Measurements from ENCODE around the gene PXDN. TPM values are rescaled to one million over a fixed set of nuclear protein-coding genes. Genes with fewer than 3 reads are reported as not detected.

Gene PXDN
- total and polyA plus RNA-seq, 2 donors (not counting 3 experiments of a cell fraction or from before 2014, with no cell fraction given): 231 to 308 TPM

GRCh38 chr2:1672738-1673137, 71.6 kb downstream of the PXDN start:
- Histone ChIP-seq H3K9ac (replicated peaks; ENCODE audit: extremely low read depth, insufficient read depth, low read length) (no peak overlapping the region), H3K4me1 (ENCODE audit: control insufficient read depth, extremely low read depth, insufficient read depth, low read length) (no peaks in the 10 kb centered on the region), H3K27ac (ENCODE audit: insufficient read depth, low read depth, low read length) (no peak overlapping the region), H3K36me3 (ENCODE audit: control insufficient read depth in 2 of 2, extremely low read depth in 1 of 2, insufficient read depth in 2 of 2, low read length in 2 of 2) (peaks cover 6 to 27% of the 10 kb centered on the region in 2 experiments), H3K4me3 (replicated peaks in 1 of 3; ENCODE audit: insufficient read depth in 1 of 3, low read depth in 1 of 3, low read length in 3 of 3) (no peak overlapping the region), H3K79me2 (ENCODE audit: control insufficient read depth, insufficient read depth, low read length) (no peaks in the 10 kb centered on the region), H3K9me3 (replicated peaks; ENCODE audit: control insufficient read depth, insufficient read depth, low read length) (no peaks in the 10 kb centered on the region), H3K4me2 (ENCODE audit: insufficient read depth, low read length) (no peak overlapping the region), H3K9me1 (replicated peaks; ENCODE audit: control insufficient read depth, extremely low read depth, insufficient read depth, low read length) (no peaks in the 10 kb centered on the region), H3K27me3 (ENCODE audit: control insufficient read depth in 2 of 2, insufficient read depth in 2 of 2, low read length in 2 of 2) (no peaks in the 10 kb centered on the region), H2AFZ (ENCODE audit: low read depth, low read length) (no peak overlapping the region), H4K20me1 (replicated peaks; ENCODE audit: control insufficient read depth, extremely low read depth, insufficient read depth, low read length) (no peaks in the 10 kb centered on the region)
- DNase-seq (ENCODE audit: low read depth, low spot score): no peak
- intact Hi-C loops (cut with micrococcal nuclease) (no loop called here), dilution Hi-C loops (cut with MboI; ENCODE audit: extremely low pct_ligation_motif_present, low sequenced_read_pairs) (no loop called here)
- no peak for FAIRE-seq
- CTCF ChIA-PET: interaction anchor here (1.0 to 2.0 kb wide), 3 partner anchors 10 to 78 kb away, joined by 4 read pairs; no protein-coding TSS in a partner anchor
- TF ChIP-seq POLR2AphosphoS5 (IDR thresholded peaks at IDR 0.05; ENCODE audit: insufficient read depth, low read depth, low read length) (no peak), POLR2A (IDR thresholded peaks at IDR 0.05; ENCODE audit: low read depth, low read length) (no peak), FOS (IDR thresholded peaks at IDR 0.05; ENCODE audit: borderline replicate concordance, insufficient read depth, low read length) (no peak), GATA2 (IDR thresholded peaks at IDR 0.05; ENCODE audit: insufficient read depth, insufficient read length, low read depth, low read length) (no peak), MAX (IDR thresholded peaks at IDR 0.05; ENCODE audit: insufficient read depth, insufficient read length) (no peak), CTCF (IDR thresholded peaks at IDR 0.05; ENCODE audit: extremely low read depth in 1 of 2, insufficient read depth in 1 of 2, low read depth in 1 of 2, low read length in 2 of 2) (no peak), EZH2 (IDR thresholded peaks at IDR 0.05; ENCODE audit: borderline replicate concordance, low read depth, low read length, severe bottlenecking) (no peak), JUN (IDR thresholded peaks at IDR 0.05; ENCODE audit: borderline replicate concordance, insufficient read depth, insufficient read length, low read depth) (no peak), MYC (IDR thresholded peaks at IDR 0.05; ENCODE audit: low read depth, low read length) (no peak)
- POLR2A ChIA-PET: no interaction called here
- BruUV-seq (replicated peaks): no TSS peak
